PC-9 (cell line): ENCODE results near the gene OCEL1. TPM values are rescaled to one million over a fixed set of nuclear protein-coding genes. Genes with fewer than 3 reads are reported as not detected.

ENCODE experiments used
- BruUV-seq: library from RNA; stranded (reverse); fragments of 400-500 nt; replicated peaks from 2 replicates; lab custom pipeline; 2021; lab: Mats Ljungman, UMichigan
- CTCF ChIA-PET: fragments of 300-600 bp; sonication (Branson Sonifier 250); formaldehyde crosslinking; loops from one replicate; lab custom pipeline; 2022; ENCODE audit warnings: antibody characterized with exemption; lab: Charles Lee
- POLR2A ChIA-PET: fragments of 300-600 bp; sonication (Branson Sonifier 250); formaldehyde crosslinking; loops from one replicate; lab custom pipeline; 2022; ENCODE audit warnings: antibody characterized with exemption; ENCODE audit not compliant: unreplicated experiment; lab: Charles Lee
- DNase-seq, 2 experiments: peaks; one replicate each; pipeline versions ENCODE4 v3.0.0 to v3.0.0-alpha.2; 2015 to 2022; ENCODE audit warnings: mixed read lengths in 1 of 2
- H2AFZ ChIP-seq: fragments of 200-600 bp; sonication (generic); 2 replicates; pipeline ENCODE4 v1.8.1; 2017; ENCODE audit warnings: antibody characterized with exemption
- H3F3A ChIP-seq: fragments of 200-600 bp; sonication (generic); 2 replicates; pipeline ENCODE4 v1.8.1; 2017; ENCODE audit warnings: antibody characterized with exemption, mild to moderate bottlenecking, low read depth; ENCODE audit not compliant: insufficient read depth
- H3K27ac ChIP-seq: fragments of 200-600 bp; sonication (generic); 2 replicates; pipeline ENCODE4 v1.6.1; 2016; ENCODE audit warnings: mixed run types
- H3K27me3 ChIP-seq: fragments of 200-600 bp; sonication (generic); 2 replicates; pipeline ENCODE4 v1.6.1; 2016; ENCODE audit warnings: low read depth, mixed run types; ENCODE audit not compliant: insufficient read depth
- H3K36me3 ChIP-seq: fragments of 200-600 bp; sonication (generic); 2 replicates; pipeline ENCODE4 v1.6.1; 2016; ENCODE audit warnings: low read depth, mixed run types
- H3K4me1 ChIP-seq: fragments of 200-600 bp; sonication (generic); replicated peaks from 2 replicates; pipeline ENCODE4 v1.6.1; 2016; ENCODE audit warnings: mixed run types; ENCODE audit not compliant: insufficient read depth
- H3K4me2 ChIP-seq: fragments of 200-600 bp; sonication (generic); 2 replicates; pipeline ENCODE4 v1.6.1; 2017; ENCODE audit warnings: mixed run types
- H3K4me3 ChIP-seq: fragments of 200-600 bp; sonication (generic); 2 replicates; pipeline ENCODE4 v1.6.1; 2016; ENCODE audit warnings: mixed run types
- H3K79me2 ChIP-seq: fragments of 200-600 bp; sonication (generic); 2 replicates; pipeline ENCODE4 v1.6.1; 2017; ENCODE audit warnings: low read depth, mixed run types
- H3K9me2 ChIP-seq: fragments of 200-600 bp; sonication (generic); 2 replicates; pipeline ENCODE4 v1.8.1; 2017; ENCODE audit warnings: mild to moderate bottlenecking; ENCODE audit not compliant: insufficient read depth
- H3K9me3 ChIP-seq: fragments of 200-600 bp; sonication (generic); 2 replicates; pipeline ENCODE4 v1.8.1; 2016; ENCODE audit warnings: low read depth; ENCODE audit not compliant: insufficient read depth
- H4K20me1 ChIP-seq: fragments of 200-600 bp; sonication (generic); 2 replicates; pipeline ENCODE4 v1.8.1; 2017; ENCODE audit not compliant: insufficient read depth
- CTCF ChIP-seq: fragments of 200-600 bp; sonication (generic); conservative IDR thresholded peaks from 2 replicates; pipeline ENCODE4 v1.6.1; 2017; ENCODE audit warnings: mixed run types, antibody characterized with exemption, mild to moderate bottlenecking, moderate library complexity
- EZH2 ChIP-seq: fragments of 200-600 bp; sonication (generic); IDR thresholded peaks from 2 replicates; pipeline ENCODE4 v1.8.0; 2017; ENCODE audit warnings: antibody characterized with exemption, low read depth
- intact Hi-C: fragments of 100-400 bp; cut with micrococcal nuclease; formaldehyde crosslinking; loops from one replicate; pipeline ENCODE4 v1.10.0; 2022; ENCODE audit not compliant: unreplicated experiment
- total RNA-seq: library from RNA; stranded (reverse); gene quantifications from 2 replicates; pipeline ENCODE4 v1.2.3, GENCODE V29; 2021

Gene OCEL1
- total RNA-seq, 1 experiment from 2014 or later: 30.6 TPM

GRCh38 chr19:17197666-17198065 is 28.4 kb upstream of the OCEL1 start:
- no peak overlapping the region for H3K27ac ChIP-seq
- no peak for DNase-seq
- H3K4me3 ChIP-seq: no peak overlapping the region
- H3K4me2 ChIP-seq: no peak overlapping the region
- ChIA-PET POLR2A (no interaction called here), CTCF (no interaction called here)
- no peaks in the 10 kb centered on the region for H3K79me2 ChIP-seq
- H3F3A ChIP-seq: peaks cover 7% of the 10 kb centered on the region
- H3K9me3 ChIP-seq: no peaks in the 10 kb centered on the region
- intact Hi-C loops: no loop called here
- no peak overlapping the region for H2AFZ ChIP-seq
- H3K36me3 ChIP-seq: 0 out of 2 replicates have a peak, but pooled peaks cover 9% of the 10 kb centered on the region
- no peaks in the 10 kb centered on the region for H3K4me1 ChIP-seq
- H3K27me3 ChIP-seq: no peaks in the 10 kb centered on the region
- TF ChIP-seq CTCF (no peak), EZH2 (no peak)
- H3K9me2 ChIP-seq: no peaks in the 10 kb centered on the region
- BruUV-seq: no TSS peak
- H4K20me1 ChIP-seq: no peaks in the 10 kb centered on the region

- no peak overlapping the region for H3K27ac ChIP-seq
- DNase-seq: no peak
- TF ChIP-seq EZH2: no peak
- no peak for TF ChIP-seq CTCF
- peaks cover 9% of the 10 kb centered on the region for H3F3A ChIP-seq
- CTCF ChIA-PET: interaction anchor here (0.6 kb wide), 1 partner anchor 368 kb away, joined by 4 read pairs; no protein-coding TSS in a partner anchor
- no peaks in the 10 kb centered on the region for H3K9me2 ChIP-seq
- intact Hi-C loops: no loop called here
- 0 out of 2 replicates have a peak, but pooled peaks cover 6% of the 10 kb centered on the region for H3K36me3 ChIP-seq
- no peaks in the 10 kb centered on the region for H4K20me1 ChIP-seq
- BruUV-seq: no TSS peak
- no peaks in the 10 kb centered on the region for H3K79me2 ChIP-seq
- no peak overlapping the region for H3K4me3 ChIP-seq
- H3K4me1 ChIP-seq: no peaks in the 10 kb centered on the region
- no peaks in the 10 kb centered on the region for H3K9me3 ChIP-seq
- H3K4me2 ChIP-seq: no peak overlapping the region
- H2AFZ ChIP-seq: no peak overlapping the region
- POLR2A ChIA-PET: no interaction called here
- no peaks in the 10 kb centered on the region for H3K27me3 ChIP-seq
Measured at GRCh38 chr19:17200408-17201079, 25.5 kb upstream of the OCEL1 start.

GRCh38 chr19:17202249-17202648 is 23.8 kb upstream of the OCEL1 start:
- H3K4me3 ChIP-seq: no peak overlapping the region
- no peaks in the 10 kb centered on the region for H3K27me3 ChIP-seq
- no peaks in the 10 kb centered on the region for H3K9me3 ChIP-seq
- TF ChIP-seq EZH2 (no peak), CTCF (no peak)
- no TSS peak for BruUV-seq
- H3K4me2 ChIP-seq: no peak overlapping the region
- H3K9me2 ChIP-seq: no peaks in the 10 kb centered on the region
- H2AFZ ChIP-seq: no peak overlapping the region
- POLR2A ChIA-PET: no interaction called here
- CTCF ChIA-PET: interaction anchor here (0.5 kb wide), 1 partner anchor 136 kb away, joined by 5 read pairs; no protein-coding TSS in a partner anchor
- intact Hi-C loops: no loop called here
- H3F3A ChIP-seq: peaks cover 11% of the 10 kb centered on the region
- H3K27ac ChIP-seq: no peak overlapping the region
- no peaks in the 10 kb centered on the region for H3K4me1 ChIP-seq
- H3K36me3 ChIP-seq: 0 out of 2 replicates have a peak, but pooled peaks cover 6% of the 10 kb centered on the region
- H4K20me1 ChIP-seq: no peaks in the 10 kb centered on the region
- no peak for DNase-seq
- H3K79me2 ChIP-seq: no peaks in the 10 kb centered on the region
